Subcutaneous abdominal adipose tissue (tissue), 5 donors: Measurements from ENCODE around the gene CNTN2.

Experiments used
- H3K27ac ChIP-seq: one replicate; pipeline ENCODE4 v1.7.0; 2013; ENCODE audit warnings: low read depth, mild to moderate bottlenecking, inconsistent platforms, low read length, moderate library complexity
- H3K27me3 ChIP-seq, 5 donors: one replicate each; pipeline ENCODE4 v1.7.0; 2013; ENCODE audit warnings: low read length in 5 of 5, inconsistent platforms in 1 of 5; ENCODE audit not compliant: control insufficient read depth in 5 of 5, insufficient read depth in 4 of 5
- H3K36me3 ChIP-seq, 5 donors: one replicate each; pipeline ENCODE4 v1.7.0; 2013; ENCODE audit warnings: low read length in 5 of 5; ENCODE audit not compliant: control insufficient read depth in 5 of 5, insufficient read depth in 5 of 5
- H3K4me1 ChIP-seq, 5 donors: one replicate each; pipeline ENCODE4 v1.7.0; 2013; ENCODE audit warnings: low read length in 5 of 5, mild to moderate bottlenecking in 3 of 5, moderate library complexity in 1 of 5; ENCODE audit not compliant: control insufficient read depth in 5 of 5, insufficient read depth in 5 of 5
- H3K4me3 ChIP-seq, 5 donors: one replicate each; pipeline ENCODE4 v1.7.0; 2013; ENCODE audit warnings: low read length in 5 of 5, low read depth in 1 of 5
- H3K9ac ChIP-seq, 5 donors: one replicate each; pipeline ENCODE4 v1.7.0; 2013; ENCODE audit warnings: low read length in 5 of 5, mild to moderate bottlenecking in 4 of 5, moderate library complexity in 3 of 5
- H3K9me3 ChIP-seq, 5 donors: one replicate each; pipeline ENCODE4 v1.7.0; 2013; ENCODE audit warnings: low read length in 5 of 5; ENCODE audit not compliant: control insufficient read depth in 5 of 5
- donor health status: healthy.
- donor health status: healthy.
- donor health status: healthy.
- donor health status: healthy.
- donor health status: healthy.

CNTN2 gene

DNA sequence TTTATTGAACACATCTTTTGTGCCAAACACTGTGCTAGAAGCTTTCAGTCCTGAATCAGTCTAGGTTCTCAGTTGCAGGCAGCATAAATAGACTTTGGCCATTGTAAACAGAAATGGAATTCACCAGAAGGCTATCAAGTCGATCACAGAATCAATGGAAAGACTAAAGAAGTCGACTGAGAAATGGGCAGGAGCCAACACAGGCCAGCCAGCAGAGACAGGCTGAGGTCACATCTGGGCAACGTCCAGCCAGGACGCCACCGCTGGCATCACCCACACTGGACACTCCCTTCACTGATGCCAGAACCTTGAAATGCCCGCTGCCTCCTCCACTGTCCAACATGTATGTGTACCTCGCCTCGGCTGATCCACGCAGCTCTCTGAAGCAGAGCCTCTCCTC is 5.5 kb upstream of the CNTN2 start:
- Histone ChIP-seq H3K9ac (no peak overlapping the region), H3K4me3 (no peak overlapping the region), H3K27me3 (peaks cover 6 to 17% (median 11%) of the 10 kb centered on the region in 5 donors), H3K36me3 (no peaks in the 10 kb centered on the region), H3K27ac (no peak overlapping the region), H3K4me1 (no peaks in the 10 kb centered on the region), H3K9me3 (no peaks in the 10 kb centered on the region)

DNA sequence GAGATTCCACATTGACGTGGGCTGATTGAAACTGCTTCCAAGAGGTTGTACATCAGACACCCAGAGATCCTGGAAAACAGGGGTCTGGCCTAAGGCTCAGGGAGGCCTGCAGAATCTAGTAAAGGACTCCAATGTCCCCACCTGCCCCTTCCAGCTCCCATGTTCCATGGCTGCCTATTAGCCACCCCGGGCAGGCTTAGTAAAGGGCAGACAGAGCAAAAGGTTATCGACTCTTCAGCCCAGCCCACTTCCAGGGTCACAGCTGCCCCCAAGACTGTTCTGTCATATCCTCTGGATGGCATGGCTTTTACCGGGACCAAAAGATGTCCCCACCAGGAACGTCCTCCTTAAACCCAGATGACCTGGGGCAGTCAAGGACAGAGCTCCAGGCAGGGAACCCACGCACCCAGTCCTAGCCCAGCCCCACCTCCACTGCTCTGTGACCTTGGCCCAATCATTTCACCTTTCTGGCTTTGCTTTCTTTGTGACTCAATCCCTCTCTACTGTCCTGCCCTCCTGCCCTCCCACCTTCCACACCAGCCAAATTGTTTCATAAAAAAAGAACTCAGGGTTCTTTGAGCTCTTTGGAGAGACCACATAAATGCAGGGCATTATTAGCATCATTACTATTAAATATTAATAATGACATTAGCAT is 4.8 kb upstream of the CNTN2 start:
- Histone ChIP-seq H3K4me3 (no peak overlapping the region), H3K9ac (no peak overlapping the region), H3K36me3 (no peaks in the 10 kb centered on the region), H3K27ac (no peak overlapping the region), H3K9me3 (no peaks in the 10 kb centered on the region), H3K4me1 (no peaks in the 10 kb centered on the region), H3K27me3 (peaks cover 6 to 22% (median 12%) of the 10 kb centered on the region in 5 donors)

DNA sequence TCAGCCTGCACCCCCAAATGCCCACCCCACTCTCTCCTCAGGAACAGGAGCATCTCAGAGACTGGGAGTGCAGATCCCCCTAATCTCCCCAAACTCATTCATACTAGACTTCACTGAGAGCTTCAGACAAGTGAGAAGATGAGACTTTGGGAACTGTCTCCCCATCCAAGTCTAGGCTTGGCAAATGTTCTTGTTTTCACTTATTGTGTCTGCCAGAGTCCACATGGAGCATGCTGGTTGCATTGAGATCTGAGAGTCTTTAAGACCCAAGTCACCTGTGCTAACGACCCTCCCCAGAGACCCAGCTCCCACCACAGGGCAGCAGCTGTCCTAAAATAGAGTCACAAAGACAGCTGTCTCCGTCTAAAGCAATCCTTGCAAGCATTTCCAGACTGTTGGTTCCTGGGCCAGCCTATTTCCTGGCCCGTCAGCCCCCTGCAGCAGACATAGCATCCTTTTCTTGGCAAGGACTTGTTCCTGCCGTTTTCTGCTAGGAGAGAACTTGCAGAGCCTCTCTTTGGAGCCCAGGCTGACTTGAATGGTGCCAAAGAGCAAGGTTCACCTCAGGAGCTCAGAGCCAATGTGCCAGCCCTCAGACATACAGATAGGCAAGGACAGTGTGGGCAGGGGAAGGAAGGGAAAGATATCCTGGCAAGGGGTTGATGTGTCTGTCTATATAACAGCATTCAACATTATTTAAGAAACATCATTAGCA is 1.9 kb upstream of the CNTN2 start:
- H3K27ac ChIP-seq = no peak overlapping the region
- peaks cover 0 to 5% (median 0%) of the 10 kb centered on the region in 5 donors for H3K4me1 ChIP-seq
- H3K27me3 ChIP-seq = peaks cover 16 to 44% (median 34%) of the 10 kb centered on the region in 5 donors
- H3K9me3 ChIP-seq = no peaks in the 10 kb centered on the region
- no peak overlapping the region for H3K9ac ChIP-seq
- H3K4me3 ChIP-seq = no peak overlapping the region
- no peaks in the 10 kb centered on the region for H3K36me3 ChIP-seq

DNA sequence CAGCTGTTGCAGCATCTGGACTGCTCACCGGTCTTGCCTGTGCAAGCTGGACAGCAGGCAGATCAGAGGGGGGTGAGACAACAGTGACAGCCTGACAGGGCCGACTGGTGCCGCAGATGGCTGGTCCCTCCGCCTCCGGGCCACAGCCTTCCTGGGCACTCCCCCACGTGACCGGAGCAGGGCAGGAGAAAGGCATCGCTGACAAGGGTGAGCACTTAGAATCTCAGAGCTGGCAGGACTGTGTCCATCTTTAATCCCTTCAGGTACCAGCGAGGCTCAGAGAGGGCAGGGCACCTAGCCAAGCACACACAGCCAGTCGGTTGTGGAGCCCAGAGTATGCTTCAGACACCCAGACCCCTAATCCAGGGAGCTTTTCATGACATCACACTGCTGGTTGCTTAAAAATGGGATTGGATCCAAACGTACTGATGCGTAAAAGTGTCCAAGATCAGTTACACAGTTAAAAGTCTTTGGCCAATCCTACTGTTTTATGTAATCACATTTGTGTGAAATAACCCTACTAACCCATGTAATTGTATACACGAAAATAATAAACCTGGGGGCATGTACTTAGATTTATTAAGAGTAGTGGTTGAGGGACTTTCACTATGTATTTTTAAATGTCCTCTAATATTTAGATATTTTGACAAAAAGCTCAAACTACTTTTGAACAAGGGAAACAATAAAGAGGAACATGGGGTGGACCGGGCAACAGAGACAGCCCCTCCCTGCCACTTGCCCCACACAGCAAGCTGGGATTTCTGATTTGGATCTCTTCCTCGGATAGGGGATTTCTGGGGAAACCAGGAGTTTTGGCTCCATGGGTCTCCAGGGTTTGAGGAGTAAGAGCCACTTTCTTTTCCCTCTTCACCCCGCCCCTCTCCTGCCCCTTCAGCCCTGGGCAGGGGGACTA is 758 bp upstream of the CNTN2 start:
- no peaks in the 10 kb centered on the region for H3K9me3 ChIP-seq
- no peak overlapping the region for H3K27ac ChIP-seq
- peaks cover 0 to 5% (median 0%) of the 10 kb centered on the region in 5 donors for H3K4me1 ChIP-seq
- peaks cover 16 to 52% (median 37%) of the 10 kb centered on the region in 5 donors for H3K27me3 ChIP-seq
- H3K9ac ChIP-seq = no peak overlapping the region
- H3K4me3 ChIP-seq = no peak overlapping the region
- no peaks in the 10 kb centered on the region for H3K36me3 ChIP-seq

DNA sequence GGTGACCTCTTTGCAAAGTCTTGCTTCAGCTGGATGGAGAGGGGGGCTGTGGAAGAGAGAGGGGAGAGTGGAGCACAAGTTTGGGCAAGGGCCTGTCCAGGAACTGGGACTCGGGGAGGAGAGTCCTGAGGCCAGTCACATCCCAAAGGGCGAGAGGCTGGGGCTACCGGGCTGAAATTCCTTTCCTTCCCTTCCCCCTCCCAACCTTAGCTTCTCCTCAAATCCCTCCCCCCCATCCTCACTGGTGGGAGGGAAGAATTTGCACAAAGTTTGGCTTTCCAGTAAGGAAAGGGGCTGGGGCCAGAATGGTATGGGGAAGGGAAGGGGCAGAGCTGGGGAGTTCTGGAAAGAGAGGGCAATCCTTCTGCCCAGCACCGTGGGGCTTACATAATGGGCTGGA is 854 bp downstream of the CNTN2 start:
- H3K27ac ChIP-seq = no peak overlapping the region
- no peaks in the 10 kb centered on the region for H3K36me3 ChIP-seq
- no peaks in the 10 kb centered on the region for H3K9me3 ChIP-seq
- H3K4me1 ChIP-seq = peaks cover 0 to 13% (median 0%) of the 10 kb centered on the region in 5 donors
- H3K27me3 ChIP-seq = peaks cover 16 to 52% (median 40%) of the 10 kb centered on the region in 5 donors
- no peak overlapping the region for H3K4me3 ChIP-seq
- no peak overlapping the region for H3K9ac ChIP-seq

DNA sequence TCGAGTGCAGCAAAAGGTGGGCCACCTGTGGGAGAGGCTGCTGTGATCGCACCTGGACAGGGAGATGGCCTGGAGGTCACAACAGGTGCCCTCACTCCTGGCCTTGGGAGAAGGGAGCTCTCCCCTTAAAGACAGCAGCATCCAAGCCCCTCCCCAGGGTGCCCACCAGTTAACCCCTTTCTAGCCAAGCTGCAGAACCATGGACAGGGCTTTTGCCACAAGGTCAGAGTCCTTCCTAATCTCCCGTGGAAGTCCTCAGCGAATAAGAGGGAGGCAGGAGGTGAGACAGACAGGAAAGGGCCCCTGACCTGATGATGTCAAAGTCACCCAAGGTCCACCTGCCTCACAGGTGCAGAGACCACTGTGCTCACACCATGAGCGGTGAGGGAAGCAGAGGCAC is 1.7 kb downstream of the CNTN2 start:
- Histone ChIP-seq H3K36me3 (no peaks in the 10 kb centered on the region), H3K4me1 (peaks cover 0 to 22% (median 8%) of the 10 kb centered on the region in 5 donors), H3K9me3 (no peaks in the 10 kb centered on the region), H3K27ac (no peak overlapping the region), H3K9ac (no peak overlapping the region), H3K27me3 (peaks cover 16 to 52% (median 40%) of the 10 kb centered on the region in 5 donors), H3K4me3 (no peak overlapping the region)

DNA sequence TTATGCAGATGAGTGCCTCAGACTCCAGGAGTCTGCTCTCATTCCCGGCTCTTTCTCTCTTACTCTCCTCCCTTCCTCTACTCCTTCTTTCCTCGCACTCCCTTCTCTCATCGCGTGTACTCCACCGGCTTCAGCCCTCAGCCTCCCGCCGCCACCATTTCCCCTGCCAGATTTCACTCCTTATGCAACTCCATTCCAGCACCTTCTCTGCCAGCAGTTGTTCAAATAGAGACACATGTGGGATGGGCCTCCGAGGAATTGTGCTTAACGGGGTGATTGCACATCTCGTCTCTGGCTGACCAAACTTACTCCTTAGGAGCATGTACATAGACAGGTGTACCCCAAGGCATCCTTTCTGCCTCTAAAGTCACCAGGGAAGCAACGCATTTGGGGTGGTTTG is 2.1 kb downstream of the CNTN2 start:
- Histone ChIP-seq H3K27ac (no peak overlapping the region), H3K4me1 (peaks cover 0 to 23% (median 9%) of the 10 kb centered on the region in 5 donors), H3K9me3 (no peaks in the 10 kb centered on the region), H3K9ac (no peak overlapping the region), H3K36me3 (no peaks in the 10 kb centered on the region), H3K4me3 (no peak overlapping the region), H3K27me3 (peaks cover 16 to 52% (median 40%) of the 10 kb centered on the region in 5 donors)

DNA sequence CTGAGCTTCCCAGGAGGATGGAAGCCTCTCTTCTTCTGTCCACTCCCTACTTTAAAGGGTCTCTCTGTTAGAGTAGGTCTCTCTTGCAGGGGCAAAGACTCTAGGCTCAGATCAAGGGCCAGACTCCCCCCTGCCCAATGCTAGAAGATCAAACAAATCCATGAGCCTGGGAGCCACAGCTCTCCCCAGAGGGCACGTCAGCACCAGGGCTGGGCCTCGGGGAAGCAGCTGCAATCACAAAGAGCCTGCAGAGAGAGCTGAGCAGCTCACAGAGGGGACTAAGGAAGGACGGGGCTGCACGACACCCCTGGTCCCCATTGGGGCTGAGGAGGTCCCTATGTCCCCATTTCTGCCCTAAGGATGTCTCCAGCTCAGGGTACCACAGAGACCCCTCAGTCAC is 3.9 kb downstream of the CNTN2 start:
- H3K4me3 ChIP-seq = no peak overlapping the region
- H3K4me1 ChIP-seq = peaks cover 0 to 23% (median 9%) of the 10 kb centered on the region in 5 donors
- H3K36me3 ChIP-seq = no peaks in the 10 kb centered on the region
- H3K27ac ChIP-seq = no peak overlapping the region
- H3K9me3 ChIP-seq = no peaks in the 10 kb centered on the region
- H3K27me3 ChIP-seq = peaks cover 13 to 41% (median 33%) of the 10 kb centered on the region in 5 donors
- H3K9ac ChIP-seq = no peak overlapping the region

DNA sequence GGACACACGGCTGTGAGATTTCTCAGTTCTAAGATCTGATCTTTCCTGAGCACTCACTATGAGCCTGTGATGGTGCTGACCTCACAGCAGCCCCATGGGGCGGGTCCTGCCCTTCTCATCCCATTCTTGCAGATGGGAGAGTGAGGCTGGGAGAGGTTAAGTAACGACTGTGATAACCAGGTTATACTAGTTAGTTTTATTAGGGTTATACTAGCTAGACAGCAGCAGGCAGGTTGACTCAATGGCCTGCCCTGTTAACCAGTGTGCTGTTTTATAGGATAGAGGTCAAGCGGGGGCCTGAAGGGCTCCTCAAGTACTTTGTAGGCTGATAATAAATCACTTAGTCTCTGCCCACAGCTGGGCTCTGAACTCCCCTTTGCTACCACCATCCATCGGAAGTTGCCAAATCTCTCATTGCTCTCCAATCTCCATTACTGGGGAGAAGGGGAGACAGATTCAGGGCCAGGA is 4.8 kb downstream of the CNTN2 start:
- H3K27me3 ChIP-seq = peaks cover 10 to 33% (median 30%) of the 10 kb centered on the region in 5 donors
- H3K4me1 ChIP-seq = peaks cover 0 to 23% (median 9%) of the 10 kb centered on the region in 5 donors
- no peaks in the 10 kb centered on the region for H3K36me3 ChIP-seq
- H3K4me3 ChIP-seq = no peak overlapping the region
- no peak overlapping the region for H3K9ac ChIP-seq
- no peak overlapping the region for H3K27ac ChIP-seq
- H3K9me3 ChIP-seq = no peaks in the 10 kb centered on the region
